Activated CD4-positive, alpha-beta memory T cell treated with anti-CD3 and anti-CD28 coated beads for 36 hours (primary cell): ENCODE results near the gene COPS4. TPM values are rescaled to one million over a fixed set of nuclear protein-coding genes. Genes with fewer than 3 reads are reported as not detected.

Experiments
- total RNA-seq, 2 experiments: library from RNA; stranded (reverse); gene quantifications; one replicate each; pipeline ENCODE4 v1.2.3, GENCODE V29; 2021

The COPS4 gene
- total RNA-seq, 2 experiments from 2014 or later, result 38.5 to 40.6 TPM

Other genes starting within 250 kb of the COPS4 start
- under 1 TPM; 0.12 to 0.14 TPM for gene SCD5, start 236.4 kb upstream of the COPS4 start, total RNA-seq
- 10 to 100 TPM; 87.8 to 88.1 TPM for gene SEC31A, start 144.0 kb upstream of the COPS4 start, total RNA-seq
- gene THAP9, start 134.4 kb upstream of the COPS4 start, total RNA-seq, result 1 to 10 TPM; 2.3 to 2.4 TPM
- 10 to 100 TPM; 21.5 to 22.7 TPM for gene LIN54, start 24.4 kb upstream of the COPS4 start, total RNA-seq
- 10 to 100 TPM; 16.9 to 17.9 TPM for gene PLAC8, start 79.5 kb downstream of the COPS4 start, total RNA-seq
- 10 to 100 TPM; 15.9 to 18.7 TPM for gene COQ2, start 249.6 kb downstream of the COPS4 start, total RNA-seq